ENCODE measurements around the gene GPR176. TPM values are rescaled to one million over a fixed set of nuclear protein-coding genes. Genes with fewer than 3 reads are reported as not detected.

The GPR176 gene
- total RNA-seq, 1 experiment from 2014 or later: 9.8 TPM

DNA sequence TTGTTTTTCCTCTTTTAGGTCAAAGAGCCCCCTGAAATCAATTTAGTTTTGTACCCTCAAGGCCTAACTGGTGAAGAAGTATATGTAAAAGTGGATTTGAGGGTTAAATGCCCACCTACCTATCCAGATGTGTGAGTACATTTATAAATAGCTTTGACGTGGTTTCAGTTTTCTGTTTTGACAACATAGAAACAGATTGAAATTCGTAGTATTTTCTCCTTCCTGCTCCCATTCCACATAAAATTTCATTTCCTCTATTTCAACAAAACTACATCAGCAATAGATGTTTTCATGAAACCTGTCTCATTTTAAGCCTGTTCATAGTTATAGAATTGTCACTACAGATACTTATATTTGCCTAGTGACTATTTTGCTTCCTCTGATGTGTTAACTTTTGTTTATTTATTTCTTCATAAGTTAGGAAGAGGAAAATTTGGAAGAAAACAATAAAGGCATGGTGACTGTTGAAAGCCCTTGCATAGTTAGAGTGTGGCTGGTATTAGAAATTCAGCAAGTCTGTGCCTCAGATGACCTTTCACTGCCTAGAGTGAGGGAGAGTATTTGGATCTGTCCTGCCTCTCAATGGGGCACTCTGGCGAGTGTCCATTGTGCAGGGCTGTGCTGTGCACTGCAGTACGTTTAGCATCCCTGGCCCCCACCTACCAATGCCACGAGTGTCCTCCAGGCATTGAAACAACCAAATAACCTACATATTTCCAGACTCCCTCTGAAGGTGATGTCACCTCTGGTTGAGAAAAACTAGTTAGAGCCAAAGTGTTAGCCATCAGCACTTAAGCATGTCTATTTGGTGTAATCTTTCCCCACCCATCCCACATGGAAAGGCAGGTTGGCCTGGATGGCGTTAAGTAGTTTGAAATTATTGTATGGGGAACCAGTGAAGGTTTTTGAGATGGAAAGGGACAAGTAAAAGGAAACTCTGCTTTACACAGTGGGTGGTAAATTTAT lies 19.7 kb upstream of the GPR176 start:
- Mint-ChIP-seq H3K36me3 (ENCODE audit: insufficient read depth, unreplicated experiment) (peaks cover 19% of the 10 kb centered on the region), H3K27ac (ENCODE audit: unreplicated experiment) (no peak overlapping the region), H3K27me3 (ENCODE audit: insufficient read depth, unreplicated experiment) (no peaks in the 10 kb centered on the region), H3K4me3 (ENCODE audit: unreplicated experiment) (no peak overlapping the region), H3K9me3 (ENCODE audit: unreplicated experiment) (no peaks in the 10 kb centered on the region), H3K4me1 (ENCODE audit: low read depth, unreplicated experiment) (no peaks in the 10 kb centered on the region)
- Histone ChIP-seq H3K27me3 (replicated peaks; ENCODE audit: control insufficient read depth, insufficient read depth, low read length) (no peaks in the 10 kb centered on the region), H3K4me3 (ENCODE audit: low read depth, low read length) (no peak overlapping the region), H3K4me1 (peaks cover 18% of the 10 kb centered on the region; the same call in 1 of the 2 replicates), H3K36me3 (ENCODE audit: control insufficient read depth, insufficient read depth, low read length) (no peaks in the 10 kb centered on the region; the same call in 1 of the 2 replicates), H3K9me3 (no peaks in the 10 kb centered on the region)
- TF ChIP-seq, protein P1, sequence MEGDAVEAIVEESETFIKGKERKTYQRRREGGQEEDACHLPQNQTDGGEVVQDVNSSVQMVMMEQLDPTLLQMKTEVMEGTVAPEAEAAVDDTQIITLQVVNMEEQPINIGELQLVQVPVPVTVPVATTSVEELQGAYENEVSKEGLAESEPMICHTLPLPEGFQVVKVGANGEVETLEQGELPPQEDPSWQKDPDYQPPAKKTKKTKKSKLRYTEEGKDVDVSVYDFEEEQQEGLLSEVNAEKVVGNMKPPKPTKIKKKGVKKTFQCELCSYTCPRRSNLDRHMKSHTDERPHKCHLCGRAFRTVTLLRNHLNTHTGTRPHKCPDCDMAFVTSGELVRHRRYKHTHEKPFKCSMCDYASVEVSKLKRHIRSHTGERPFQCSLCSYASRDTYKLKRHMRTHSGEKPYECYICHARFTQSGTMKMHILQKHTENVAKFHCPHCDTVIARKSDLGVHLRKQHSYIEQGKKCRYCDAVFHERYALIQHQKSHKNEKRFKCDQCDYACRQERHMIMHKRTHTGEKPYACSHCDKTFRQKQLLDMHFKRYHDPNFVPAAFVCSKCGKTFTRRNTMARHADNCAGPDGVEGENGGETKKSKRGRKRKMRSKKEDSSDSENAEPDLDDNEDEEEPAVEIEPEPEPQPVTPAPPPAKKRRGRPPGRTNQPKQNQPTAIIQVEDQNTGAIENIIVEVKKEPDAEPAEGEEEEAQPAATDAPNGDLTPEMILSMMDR (IDR thresholded peaks at IDR 0.05; ENCODE audit: insufficient read depth in 1 of 2, low read depth in 1 of 2, low read length in 1 of 2, severe bottlenecking in 1 of 2, unreplicated experiment in 1 of 2): no peak
- no peak for DNase-seq
- ChIA-PET CTCF (no interaction called here), POLR2A (no interaction called here)
- intact Hi-C loops (cut with micrococcal nuclease; ENCODE audit: unreplicated experiment): no loop called here
- BruUV-seq (replicated peaks): no TSS peak

DNA sequence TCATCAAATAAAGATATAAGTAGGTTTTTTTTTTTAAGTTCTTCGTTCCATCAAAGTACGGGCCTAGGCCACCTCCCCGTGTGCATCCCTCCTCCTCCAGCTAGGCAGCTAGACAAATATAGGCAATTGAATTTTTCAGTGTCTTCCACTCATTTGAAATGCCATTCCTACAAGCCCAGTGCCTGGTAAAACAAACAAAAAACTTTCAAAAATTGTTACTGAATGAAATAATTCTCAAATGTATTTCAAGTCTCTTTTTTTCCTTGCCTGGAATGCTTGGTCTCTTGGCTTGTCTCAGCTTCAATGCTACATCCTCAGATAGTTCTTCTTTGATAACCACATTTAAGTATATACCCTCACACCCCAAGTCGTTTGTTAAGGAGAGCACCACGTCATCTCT lies 17.6 kb upstream of the GPR176 start:
- H3K4me3 ChIP-seq (ENCODE audit: low read depth, low read length): no peak overlapping the region
- H3K36me3 ChIP-seq (ENCODE audit: control insufficient read depth, insufficient read depth, low read length): no peaks in the 10 kb centered on the region; the same call in 1 of the 2 replicates
- peaks cover 21% of the 10 kb centered on the region; the same call in 1 of the 2 replicates for H3K4me1 ChIP-seq
- peaks cover 6% of the 10 kb centered on the region for H3K4me1 Mint-ChIP-seq (ENCODE audit: low read depth, unreplicated experiment)
- DNase-seq: no peak
- H3K9me3 Mint-ChIP-seq (ENCODE audit: unreplicated experiment): no peaks in the 10 kb centered on the region
- H3K27me3 Mint-ChIP-seq (ENCODE audit: insufficient read depth, unreplicated experiment): no peaks in the 10 kb centered on the region
- intact Hi-C loops (cut with micrococcal nuclease; ENCODE audit: unreplicated experiment): no loop called here
- no peak overlapping the region for H3K4me3 Mint-ChIP-seq (ENCODE audit: unreplicated experiment)
- BruUV-seq (replicated peaks): no TSS peak
- no peaks in the 10 kb centered on the region for H3K27me3 ChIP-seq (replicated peaks; ENCODE audit: control insufficient read depth, insufficient read depth, low read length)
- ChIA-PET CTCF (interaction anchor here (0.8 kb wide), 1 partner anchor 356 kb away, joined by 4 read pairs; no protein-coding TSS in a partner anchor), POLR2A (interaction anchor here (0.6 kb wide), 1 partner anchor 46 kb away, joined by 3 read pairs; no protein-coding TSS in a partner anchor)
- H3K27ac Mint-ChIP-seq (ENCODE audit: unreplicated experiment): no peak overlapping the region
- no peaks in the 10 kb centered on the region for H3K9me3 ChIP-seq
- peaks cover 6% of the 10 kb centered on the region for H3K36me3 Mint-ChIP-seq (ENCODE audit: insufficient read depth, unreplicated experiment)
- TF ChIP-seq, protein P1 (IDR thresholded peaks at IDR 0.05; ENCODE audit: insufficient read depth in 1 of 2, low read depth in 1 of 2, low read length in 1 of 2, severe bottlenecking in 1 of 2, unreplicated experiment in 1 of 2): no peak

DNA sequence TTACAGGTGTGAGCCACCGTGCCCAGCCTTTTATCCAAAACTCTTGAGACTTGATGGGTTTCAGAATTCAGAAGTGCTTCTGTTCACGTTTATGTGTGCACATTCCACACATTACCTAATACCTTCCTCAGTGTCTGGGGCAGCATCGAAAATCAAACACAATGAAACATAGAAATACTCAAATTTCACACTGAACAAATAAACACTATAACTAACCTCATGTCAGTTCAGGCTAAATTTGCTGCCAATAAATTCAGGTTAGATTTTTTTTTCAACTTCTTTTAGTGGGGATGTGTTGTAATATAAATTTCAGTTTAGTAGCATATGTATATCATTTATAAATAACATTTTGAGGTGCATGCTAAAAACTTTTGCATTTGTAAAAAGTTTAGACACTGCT lies 16.6 kb upstream of the GPR176 start:
- TF ChIP-seq, protein P1 (IDR thresholded peaks at IDR 0.05; ENCODE audit: insufficient read depth in 1 of 2, low read depth in 1 of 2, low read length in 1 of 2, severe bottlenecking in 1 of 2, unreplicated experiment in 1 of 2): no peak
- no peaks in the 10 kb centered on the region; the same call in 1 of the 2 replicates for H3K36me3 ChIP-seq (ENCODE audit: control insufficient read depth, insufficient read depth, low read length)
- Mint-ChIP-seq H3K27me3 (ENCODE audit: insufficient read depth, unreplicated experiment) (no peaks in the 10 kb centered on the region), H3K4me1 (ENCODE audit: low read depth, unreplicated experiment) (peaks cover 10% of the 10 kb centered on the region), H3K27ac (ENCODE audit: unreplicated experiment) (no peak overlapping the region), H3K4me3 (ENCODE audit: unreplicated experiment) (no peak overlapping the region), H3K36me3 (ENCODE audit: insufficient read depth, unreplicated experiment) (peaks cover 5% of the 10 kb centered on the region), H3K9me3 (ENCODE audit: unreplicated experiment) (no peaks in the 10 kb centered on the region)
- intact Hi-C loops (cut with micrococcal nuclease; ENCODE audit: unreplicated experiment): no loop called here
- ChIA-PET CTCF (interaction anchor here (0.8 kb wide), 1 partner anchor 355 kb away, joined by 4 read pairs; no protein-coding TSS in a partner anchor), POLR2A (no interaction called here)
- DNase-seq: no peak
- H3K9me3 ChIP-seq: no peaks in the 10 kb centered on the region
- BruUV-seq (replicated peaks): no TSS peak
- no peak overlapping the region for H3K4me3 ChIP-seq (ENCODE audit: low read depth, low read length)
- H3K4me1 ChIP-seq: peaks cover 17% of the 10 kb centered on the region; the same call in 1 of the 2 replicates
- no peaks in the 10 kb centered on the region for H3K27me3 ChIP-seq (replicated peaks; ENCODE audit: control insufficient read depth, insufficient read depth, low read length)
